Endothelial cell of umbilical vein (primary cell): ENCODE results near the gene FAM163A. TPM values are rescaled to one million over a fixed set of nuclear protein-coding genes. Genes with fewer than 3 reads are reported as not detected.

Experiments used
- BruUV-seq: library from RNA; stranded (reverse); fragments of 400-500 nt; replicated peaks from 2 replicates; lab custom pipeline; 2021; lab: Mats Ljungman, UMichigan
- CTCF ChIA-PET: fragments of 300-600, 350-600 bp; sonication (Branson Sonifier 250); formaldehyde crosslinking; loops from one replicate; lab custom pipeline; 2021; ENCODE audit warnings: antibody characterized with exemption, inconsistent platforms; lab: Charles Lee
- POLR2A ChIA-PET: fragments of 300-600, 350-600 bp; sonication (Branson Sonifier 250); formaldehyde crosslinking; loops from one replicate; lab custom pipeline; 2021; ENCODE audit warnings: antibody characterized with exemption, inconsistent platforms; lab: Charles Lee
- DNase-seq: peaks from one replicate; pipeline ENCODE4 v3.0.0-alpha.2; 2011; ENCODE audit warnings: low read depth, low spot score
- FAIRE-seq: peaks from 2 replicates; lab custom pipeline; 2011; peaks lifted over from hg19 to GRCh38; lab: Jason Lieb, UNC
- H2AFZ ChIP-seq: 2 replicates; pipeline ENCODE4 v1.6.0; 2012; ENCODE audit warnings: low read depth, low read length, control low read depth, inconsistent platforms
- H3K27ac ChIP-seq: 2 replicates; pipeline ENCODE4 v1.5.1; 2011; ENCODE audit warnings: low read depth, mild to moderate bottlenecking, control low read depth, low read length, moderate library complexity; ENCODE audit not compliant: insufficient read depth
- H3K27me3 ChIP-seq, 2 experiments: 2 replicates each; pipeline versions ENCODE4 v1.6.0 to v1.6.1; 2011; ENCODE audit warnings: low read length in 2 of 2, mixed read lengths in 1 of 2; ENCODE audit not compliant: control insufficient read depth in 2 of 2, insufficient read depth in 2 of 2
- H3K36me3 ChIP-seq, 2 experiments: 2 replicates in 1 of 2; 3 replicates in 1 of 2; pipeline ENCODE4 v1.5.1; 2011; ENCODE audit warnings: low read length in 2 of 2, mild to moderate bottlenecking in 1 of 2, moderate library complexity in 1 of 2; ENCODE audit not compliant: control insufficient read depth in 2 of 2, insufficient read depth in 2 of 2; ENCODE audit errors: extremely low read depth in 1 of 2
- H3K4me1 ChIP-seq: 3 replicates; pipeline ENCODE4 v1.5.1; 2011; ENCODE audit warnings: mild to moderate bottlenecking, low read length; ENCODE audit not compliant: control insufficient read depth, insufficient read depth; ENCODE audit errors: extremely low read depth
- H3K4me2 ChIP-seq: 2 replicates; pipeline ENCODE4 v1.6.1; 2011; ENCODE audit warnings: low read length, control low read depth, mixed read lengths; ENCODE audit not compliant: insufficient read depth
- H3K4me3 ChIP-seq, 3 experiments: fragments of 200-600 bp in 1 of 3; sonication (generic), shearing (Covaris generic) in 1 of 3; replicated peaks in 1 of 3; 2 replicates each; pipeline ENCODE4 v1.5.1; 2011 to 2016; ENCODE audit warnings: control low read depth in 3 of 3, low read length in 3 of 3, mild to moderate bottlenecking in 2 of 3, inconsistent platforms in 1 of 3, low read depth in 1 of 3, moderate library complexity in 1 of 3; ENCODE audit not compliant: insufficient read depth in 1 of 3
- H3K79me2 ChIP-seq: 2 replicates; pipeline ENCODE4 v1.6.0; 2012; ENCODE audit warnings: low read length, inconsistent platforms; ENCODE audit not compliant: control insufficient read depth, insufficient read depth
- H3K9ac ChIP-seq: replicated peaks from 2 replicates; pipeline ENCODE3; 2011; ENCODE audit warnings: low read length, control low read depth; ENCODE audit not compliant: insufficient read depth; ENCODE audit errors: extremely low read depth
- H3K9me1 ChIP-seq: replicated peaks from 3 replicates; pipeline ENCODE4 v1.6.0; 2011; ENCODE audit warnings: mild to moderate bottlenecking, low read length; ENCODE audit not compliant: control insufficient read depth, insufficient read depth; ENCODE audit errors: extremely low read depth
- H3K9me3 ChIP-seq: replicated peaks from 2 replicates; pipeline ENCODE4 v1.5.1; 2012; ENCODE audit warnings: low read length, inconsistent platforms; ENCODE audit not compliant: control insufficient read depth, insufficient read depth
- H4K20me1 ChIP-seq: replicated peaks from 2 replicates; pipeline ENCODE3; 2011; ENCODE audit warnings: mild to moderate bottlenecking, low read length; ENCODE audit not compliant: control insufficient read depth, insufficient read depth; ENCODE audit errors: extremely low read depth
- EZH2 ChIP-seq: IDR thresholded peaks from 2 replicates; pipeline ENCODE4 v1.6.1; 2012; ENCODE audit warnings: borderline replicate concordance, low read depth, mild to moderate bottlenecking, moderate library complexity, low read length, inconsistent platforms; ENCODE audit not compliant: severe bottlenecking
- FOS ChIP-seq: IDR thresholded peaks from 2 replicates; pipeline ENCODE4 v1.6.1; 2011; ENCODE audit warnings: mild to moderate bottlenecking, low read length, moderate library complexity, borderline replicate concordance; ENCODE audit not compliant: insufficient read depth
- GATA2 ChIP-seq: IDR thresholded peaks from 2 replicates; pipeline ENCODE4 v1.7.0; 2011; ENCODE audit warnings: low read depth, mild to moderate bottlenecking, moderate library complexity, mixed read lengths, low read length; ENCODE audit not compliant: insufficient read length, insufficient read depth
- JUN ChIP-seq: IDR thresholded peaks from 2 replicates; pipeline ENCODE4 v1.6.1; 2011; ENCODE audit warnings: borderline replicate concordance, low read depth; ENCODE audit not compliant: insufficient read length, insufficient read depth
- MYC ChIP-seq: IDR thresholded peaks from one replicate; pipeline ENCODE4 v1.6.1; 2011; ENCODE audit warnings: mild to moderate bottlenecking, low read depth, low read length
- POLR2A ChIP-seq: IDR thresholded peaks from 2 replicates; pipeline ENCODE4 v1.6.1; 2012; ENCODE audit warnings: low read depth, mild to moderate bottlenecking, control low read depth, low read length
- POLR2AphosphoS5 ChIP-seq: IDR thresholded peaks from 2 replicates; pipeline ENCODE4 v1.6.1; 2012; ENCODE audit warnings: low read depth, mild to moderate bottlenecking, control low read depth, low read length, moderate library complexity; ENCODE audit not compliant: insufficient read depth
- dilution Hi-C: fragments of 300-500 bp; cut with MboI; formaldehyde crosslinking; loops from one replicate; pipeline ENCODE4 v1.15.0; 2019; ENCODE audit warnings: low sequenced_read_pairs; ENCODE audit not compliant: extremely low pct_ligation_motif_present
- intact Hi-C: fragments of 100-400 bp; cut with micrococcal nuclease; formaldehyde crosslinking; loops from one replicate; pipeline ENCODE4 v1.10.0; 2022
- polyA plus RNA-seq, 4 experiments: library from polyadenylated mRNA; depleted of rRNA in 3 of 4; stranded (reverse) in 3 of 4; unstranded in 1 of 4; fragments of >200 nt; gene quantifications; 2 replicates each; pipeline versions ENCODE4 v1.2.1 to v1.2.3, GENCODE V29; 2011 to 2012; ENCODE audit warnings: missing spikeins in 1 of 4
- total RNA-seq: library from RNA; stranded (reverse); gene quantifications from 2 replicates; pipeline ENCODE4 v1.2.3, GENCODE V29; 2021
- TF ChIP-seq, protein P1 (sequence below), 2 donors: IDR thresholded peaks; 1 replicate in 1 of 2; 2 replicates in 1 of 2; pipeline ENCODE4 v1.5.1; 2011; ENCODE audit warnings: low read length in 2 of 2, mild to moderate bottlenecking in 2 of 2, moderate library complexity in 2 of 2, control low read depth in 1 of 2, inconsistent platforms in 1 of 2, low read depth in 1 of 2; ENCODE audit not compliant: insufficient read depth in 1 of 2; ENCODE audit errors: extremely low read depth in 1 of 2
- TF ChIP-seq, protein P2 (sequence below): IDR thresholded peaks from 2 replicates; pipeline ENCODE4 v1.6.1; 2011; ENCODE audit not compliant: insufficient read depth, insufficient read length

The FAM163A gene
- total and polyA plus RNA-seq, 2 donors (not counting 3 experiments of a cell fraction or from before 2014, with no cell fraction given) = not detected

DNA sequence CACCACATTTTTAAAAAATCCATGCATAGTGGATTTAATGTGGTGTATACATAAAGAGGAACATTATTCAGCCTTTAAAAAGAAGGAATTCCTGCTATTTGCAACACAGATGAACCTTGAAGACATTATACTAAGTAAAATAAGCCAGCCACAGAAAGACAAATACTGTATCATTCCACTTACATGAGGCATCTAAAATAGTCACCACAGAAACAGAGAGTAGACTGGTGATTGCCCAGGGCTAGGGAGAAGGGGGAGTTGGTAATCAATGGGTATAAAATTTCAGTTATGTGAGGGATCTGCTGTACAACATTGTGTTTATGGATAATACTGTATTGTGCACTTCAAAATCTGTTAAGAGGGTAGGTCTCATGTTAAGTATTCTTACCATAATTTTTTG lies 10.0 kb downstream of the FAM163A start:
- no peaks in the 10 kb centered on the region for H3K4me1 ChIP-seq
- BruUV-seq = no TSS peak
- H3K27me3 ChIP-seq = peaks cover 7 to 16% of the 10 kb centered on the region in 2 experiments
- intact Hi-C loops (no loop called here), dilution Hi-C loops (no loop called here)
- no peak for DNase-seq
- no peaks in the 10 kb centered on the region for H4K20me1 ChIP-seq
- ChIA-PET POLR2A (no interaction called here), CTCF (no interaction called here)
- no peak overlapping the region for H3K4me2 ChIP-seq
- no peak overlapping the region for H3K9ac ChIP-seq
- H3K9me1 ChIP-seq = no peaks in the 10 kb centered on the region
- no peaks in the 10 kb centered on the region for H3K36me3 ChIP-seq
- H3K27ac ChIP-seq = no peak overlapping the region
- no peak overlapping the region for H2AFZ ChIP-seq
- TF ChIP-seq POLR2A = no peak
- no peak for TF ChIP-seq JUN
- TF ChIP-seq, protein P1, sequence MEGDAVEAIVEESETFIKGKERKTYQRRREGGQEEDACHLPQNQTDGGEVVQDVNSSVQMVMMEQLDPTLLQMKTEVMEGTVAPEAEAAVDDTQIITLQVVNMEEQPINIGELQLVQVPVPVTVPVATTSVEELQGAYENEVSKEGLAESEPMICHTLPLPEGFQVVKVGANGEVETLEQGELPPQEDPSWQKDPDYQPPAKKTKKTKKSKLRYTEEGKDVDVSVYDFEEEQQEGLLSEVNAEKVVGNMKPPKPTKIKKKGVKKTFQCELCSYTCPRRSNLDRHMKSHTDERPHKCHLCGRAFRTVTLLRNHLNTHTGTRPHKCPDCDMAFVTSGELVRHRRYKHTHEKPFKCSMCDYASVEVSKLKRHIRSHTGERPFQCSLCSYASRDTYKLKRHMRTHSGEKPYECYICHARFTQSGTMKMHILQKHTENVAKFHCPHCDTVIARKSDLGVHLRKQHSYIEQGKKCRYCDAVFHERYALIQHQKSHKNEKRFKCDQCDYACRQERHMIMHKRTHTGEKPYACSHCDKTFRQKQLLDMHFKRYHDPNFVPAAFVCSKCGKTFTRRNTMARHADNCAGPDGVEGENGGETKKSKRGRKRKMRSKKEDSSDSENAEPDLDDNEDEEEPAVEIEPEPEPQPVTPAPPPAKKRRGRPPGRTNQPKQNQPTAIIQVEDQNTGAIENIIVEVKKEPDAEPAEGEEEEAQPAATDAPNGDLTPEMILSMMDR (IDR thresholded peaks at IDR 0.05; ENCODE audit: extremely low read depth in 1 of 2, insufficient read depth in 1 of 2, low read depth in 1 of 2, low read length in 2 of 2) = no peak
- TF ChIP-seq GATA2 = no peak
- TF ChIP-seq EZH2 = no peak
- TF ChIP-seq POLR2AphosphoS5 = no peak
- no peak for TF ChIP-seq MYC
- no peak for TF ChIP-seq FOS
- TF ChIP-seq, protein P2, sequence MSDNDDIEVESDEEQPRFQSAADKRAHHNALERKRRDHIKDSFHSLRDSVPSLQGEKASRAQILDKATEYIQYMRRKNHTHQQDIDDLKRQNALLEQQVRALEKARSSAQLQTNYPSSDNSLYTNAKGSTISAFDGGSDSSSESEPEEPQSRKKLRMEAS = no peak
- no peaks in the 10 kb centered on the region for H3K9me3 ChIP-seq
- no peaks in the 10 kb centered on the region for H3K79me2 ChIP-seq
- FAIRE-seq = no peak
- H3K4me3 ChIP-seq = no peak overlapping the region
